H54 (cell line): Measurements from ENCODE around the gene SEMA3A.

Experiments
- DNase-seq: peaks from one replicate; pipeline ENCODE4 v3.0.0; 2011; ENCODE audit warnings: low spot score, mixed read lengths; ENCODE audit not compliant: insufficient read length
- FAIRE-seq: peaks from 3 replicates; lab custom pipeline; 2011; peaks lifted over from hg19 to GRCh38; lab: Jason Lieb, UNC
- POLR2A ChIP-seq: IDR thresholded peaks from 2 replicates; pipeline ENCODE4 v1.6.1; 2011; ENCODE audit warnings: low read depth, mild to moderate bottlenecking, low read length

The SEMA3A gene

GRCh38 chr7:84209006-84209405 lies 14.4 kb upstream of the SEMA3A start:
- FAIRE-seq (no peak), DNase-seq (no peak)
- TF ChIP-seq POLR2A: no peak

GRCh38 chr7:84207615-84208014 lies 13.0 kb upstream of the SEMA3A start:
- DNase-seq: no peak
- TF ChIP-seq POLR2A: no peak
- no peak for FAIRE-seq

- no peak for TF ChIP-seq POLR2A
- no peak for FAIRE-seq
- no peak for DNase-seq
These were observed 12.4 kb upstream of the SEMA3A start for GRCh38 chr7:84207025-84207424.

- FAIRE-seq (peak; percentile 88), DNase-seq (no peak)
- no peak for TF ChIP-seq POLR2A
These were observed 10.1 kb upstream of the SEMA3A start for GRCh38 chr7:84204655-84205054.

- no peak for FAIRE-seq
- TF ChIP-seq POLR2A: no peak
- DNase-seq: no peak
These were observed 8.3 kb upstream of the SEMA3A start for GRCh38 chr7:84202855-84203254.

GRCh38 chr7:84200859-84201258 lies 6.3 kb upstream of the SEMA3A start:
- no peak for DNase-seq
- TF ChIP-seq POLR2A: no peak
- no peak for FAIRE-seq

GRCh38 chr7:84199216-84199615 lies 4.6 kb upstream of the SEMA3A start:
- no peak for FAIRE-seq
- DNase-seq: no peak
- no peak for TF ChIP-seq POLR2A

GRCh38 chr7:84196084-84196503 lies 1.5 kb upstream of the SEMA3A start:
- no peak for TF ChIP-seq POLR2A
- DNase-seq (no peak), FAIRE-seq (peak; percentile 91)

GRCh38 chr7:84195295-84196060 lies 889 bp upstream of the SEMA3A start:
- FAIRE-seq (no peak), DNase-seq (no peak)
- no peak for TF ChIP-seq POLR2A

GRCh38 chr7:84193747-84194146 lies 842 bp downstream of the SEMA3A start:
- FAIRE-seq (peak; percentile 73), DNase-seq (no peak)
- no peak for TF ChIP-seq POLR2A

GRCh38 chr7:84191842-84192241 lies 2.7 kb downstream of the SEMA3A start:
- DNase-seq (no peak), FAIRE-seq (peak; percentile 80)
- no peak for TF ChIP-seq POLR2A

GRCh38 chr7:84191261-84191660 lies 3.3 kb downstream of the SEMA3A start:
- FAIRE-seq (peak; percentile 66), DNase-seq (no peak)
- TF ChIP-seq POLR2A: no peak

- FAIRE-seq: no peak
- TF ChIP-seq POLR2A: no peak
- no peak for DNase-seq
These were observed 4.4 kb downstream of the SEMA3A start for GRCh38 chr7:84190016-84190705.

- DNase-seq (no peak), FAIRE-seq (peak; percentile 50)
- TF ChIP-seq POLR2A: no peak
These were observed 5.7 kb downstream of the SEMA3A start for GRCh38 chr7:84188786-84189405.
